GM12878 (cell line): ENCODE data around the gene ADGRD1. TPM values are rescaled to one million over a fixed set of nuclear protein-coding genes. Genes with fewer than 3 reads are reported as not detected.

Experiments
- ATAC-seq: fragments of 200-7000 bp; cut with Tn5 transposase; 3 replicates; pipeline ENCODE4 v1.9.1; 2020; ENCODE audit warnings: mild to moderate bottlenecking, moderate library complexity
- BruUV-seq: library from RNA; stranded (reverse); fragments of 400-500 nt; replicated peaks from 2 replicates; lab custom pipeline; 2021; lab: Mats Ljungman, UMichigan
- CTCF ChIA-PET: fragments of 300-600 bp; sonication (Branson Sonifier 250); formaldehyde crosslinking; extraction: SDS; loops from one replicate; lab custom pipeline; 2021; ENCODE audit warnings: inconsistent platforms; lab: Yijun Ruan, JAX
- POLR2A ChIA-PET: fragments of 350-600 bp; formaldehyde crosslinking; extraction: SDS; loops from one replicate; lab custom pipeline; 2021; ENCODE audit warnings: inconsistent platforms; lab: Charles Lee
- RAD21 ChIA-PET: fragments of 300-600 bp; sonication (Branson Sonifier 250); formaldehyde crosslinking; loops from one replicate; lab custom pipeline; 2023; ENCODE audit warnings: antibody characterized with exemption; ENCODE audit not compliant: unreplicated experiment; lab: Charles Lee
- SMC1A ChIA-PET: fragments of 300-600 bp; sonication (Branson Sonifier 250); formaldehyde crosslinking; loops from one replicate; lab custom pipeline; 2023; ENCODE audit not compliant: unreplicated experiment, uncharacterized antibody; lab: Charles Lee
- DNase-seq: peaks from one replicate; pipeline ENCODE4 v3.0.0-alpha.2; 2011; ENCODE audit warnings: low read depth, low spot score
- FAIRE-seq: peaks from 3 replicates; lab custom pipeline; 2011; peaks lifted over from hg19 to GRCh38; lab: Jason Lieb, UNC
- H2AFZ ChIP-seq: 2 replicates; pipeline ENCODE4 v1.6.0; 2011; ENCODE audit warnings: low read depth, low read length, control low read depth; ENCODE audit not compliant: control insufficient read depth
- H3K27ac ChIP-seq: 2 replicates; pipeline ENCODE4 v1.5.1; 2011; ENCODE audit warnings: control low read depth; ENCODE audit not compliant: control insufficient read depth, insufficient read depth
- H3K27me3 ChIP-seq, 2 experiments: replicated peaks in 1 of 2; 2 replicates each; pipeline versions ENCODE4 v1.6.0 to v1.6.1; 2011; ENCODE audit warnings: low read length in 1 of 2; ENCODE audit not compliant: control insufficient read depth in 2 of 2, insufficient read depth in 2 of 2
- H3K36me3 ChIP-seq, 2 experiments: 2 replicates each; pipeline ENCODE4 v1.5.1; 2011; ENCODE audit warnings: low read length in 1 of 2; ENCODE audit not compliant: control insufficient read depth in 2 of 2, insufficient read depth in 2 of 2
- H3K4me1 ChIP-seq: 2 replicates; pipeline ENCODE4 v1.6.1; 2011; ENCODE audit warnings: mild to moderate bottlenecking, low read length, moderate library complexity, mixed read lengths; ENCODE audit not compliant: control insufficient read depth, insufficient read depth
- H3K4me2 ChIP-seq: 2 replicates; pipeline ENCODE4 v1.6.0; 2011; ENCODE audit warnings: control low read depth; ENCODE audit not compliant: control insufficient read depth, insufficient read depth
- H3K4me3 ChIP-seq: fragments of 200-600 bp; sonication (generic); 2 replicates; pipeline ENCODE4 v1.5.1; 2016
- H3K79me2 ChIP-seq: 2 replicates; pipeline ENCODE4 v1.6.0; 2011; ENCODE audit warnings: low read length; ENCODE audit not compliant: control insufficient read depth, insufficient read depth
- H3K9ac ChIP-seq: 2 replicates; pipeline ENCODE4 v1.8.0; 2011; ENCODE audit warnings: low read length, control low read depth, mixed read lengths; ENCODE audit not compliant: control insufficient read depth, insufficient read depth
- H3K9me3 ChIP-seq: replicated peaks from 3 replicates; pipeline ENCODE4 v1.5.1; 2011; ENCODE audit warnings: mild to moderate bottlenecking, low read length; ENCODE audit not compliant: control insufficient read depth, insufficient read depth
- H4K20me1 ChIP-seq: 2 replicates; pipeline ENCODE4 v1.6.0; 2011; ENCODE audit not compliant: control insufficient read depth, insufficient read depth
- IKZF1 ChIP-seq: fragments of 450-650 bp; conservative IDR thresholded peaks from 2 replicates; pipeline ENCODE4 v1.6.1; 2017; ENCODE audit warnings: antibody characterized with exemption, mild to moderate bottlenecking
- MLLT1 ChIP-seq: fragments of 450-650 bp; IDR thresholded peaks from 2 replicates; pipeline ENCODE4 v1.6.1; 2016; ENCODE audit warnings: mild to moderate bottlenecking
- RAD21 ChIP-seq: IDR thresholded peaks from 2 replicates; pipeline ENCODE4 v1.6.1; 2011; ENCODE audit warnings: mild to moderate bottlenecking, low read depth, low read length, moderate library complexity; ENCODE audit not compliant: insufficient read depth
- SRF ChIP-seq, 2 experiments: IDR thresholded peaks; 2 replicates each; pipeline ENCODE4 v1.6.1; 2011; ENCODE audit warnings: low read depth in 2 of 2, low read length in 2 of 2, mild to moderate bottlenecking in 1 of 2, moderate library complexity in 1 of 2
- TCF3 ChIP-seq: IDR thresholded peaks from 2 replicates; pipeline ENCODE4 v1.6.1; 2012; ENCODE audit warnings: low read depth, mild to moderate bottlenecking, low read length, borderline replicate concordance; ENCODE audit not compliant: insufficient read depth
- whole genome bisulfite sequencing: methylation state at CpG from one replicate; pipeline ENCODE4 v1.1.6; 2016; ENCODE audit warnings: low lambda C conversion rate; ENCODE audit not compliant: insufficient replicate concordance, insufficient coverage; ENCODE audit errors: missing lambda C conversion rate; 5-methylcytosine and 5-hydroxymethylcytosine counted together
- in situ Hi-C: fragments of 300-500 bp; cut with MboI; formaldehyde crosslinking; loops from 9 replicates; pipeline ENCODE4 v1.14.3; 2018; ENCODE audit warnings: mixed read lengths
- intact Hi-C: fragments of 100-400 bp; cut with micrococcal nuclease; formaldehyde crosslinking; loops from one replicate; pipeline ENCODE4 v1.14.2; 2022; ENCODE audit not compliant: unreplicated experiment
- polyA plus RNA-seq, 11 experiments: library from polyadenylated mRNA; depleted of rRNA in 4 of 11; unstranded in 6 of 11; stranded (reverse) in 5 of 11; fragments of >200 nt; fragmentation: Nextera tagmentation in 4 of 11; fragmentation: Illumina TruSeq in 1 of 11; extraction: Ambion mirVana in 4 of 11; extraction: Trizol in 1 of 11; gene quantifications; 1 replicate in 1 of 11; 2 replicates in 10 of 11; pipeline versions ENCODE4 v1.2.1 to v1.2.3, GENCODE V29; 2011 to 2016; ENCODE audit warnings: inconsistent platforms in 2 of 11, missing spikeins in 2 of 11, low read depth in 1 of 11
- total RNA-seq, 4 experiments: library from RNA; depleted of rRNA in 3 of 4; stranded (reverse); fragments of >200 nt in 3 of 4; fragmentation: Illumina TruSeq in 1 of 4; extraction: Trizol in 1 of 4; gene quantifications; 2 replicates each; pipeline versions ENCODE4 v1.2.1 to v1.2.3, GENCODE V29; 2013 to 2021

Gene ADGRD1
- total and polyA plus RNA-seq, 10 of the 15 experiments (the other 5 are each of a cell fraction or from before 2014, with no cell fraction given): 0.15 to 12.7 (median 1.2) TPM

GRCh38 chr12:130954544-130954831, 781 bp downstream of the ADGRD1 start:
- TF ChIP-seq TCF3 (no peak), SRF (IDR thresholded peaks at IDR 0.05; ENCODE audit: low read depth in 2 of 2, low read length in 2 of 2) (no peak), MLLT1 (peak; percentile 13; the same call in 1 of the 2 replicates)
- Histone ChIP-seq H3K9me3 (no peaks in the 10 kb centered on the region), H3K27me3 (no peaks in the 10 kb centered on the region), H3K4me2 (no peak overlapping the region), H3K79me2 (no peaks in the 10 kb centered on the region; the same call in 1 of the 2 replicates), H2AFZ (no peak overlapping the region), H3K9ac (no peak overlapping the region; the same call in 1 of the 2 replicates), H3K27ac (no peak overlapping the region), H3K36me3 (no peaks in the 10 kb centered on the region), H4K20me1 (no peaks in the 10 kb centered on the region), H3K4me3 (0 out of 2 replicates have a peak overlapping the region, but pooled peaks have one; percentile 18), H3K4me1 (peaks cover 4% of the 10 kb centered on the region; the same call in 1 of the 2 replicates)
- ATAC-seq: no peak; the same call in 2 of the 3 replicates
- intact Hi-C loops: no loop called here
- 74% methylated on average over 9 of the region's 9 CpGs for WGBS
- ChIA-PET CTCF (interaction anchor here (0.8 to 2.1 kb wide), 6 partner anchors 9 to 178 kb away, joined by 3 to 11 read pairs (median 4); no protein-coding TSS in a partner anchor), RAD21 (interaction anchor here (0.9 to 2.2 kb wide), 7 partner anchors 12 to 138 kb away, joined by 3 to 16 read pairs (median 8); no protein-coding TSS in a partner anchor), POLR2A (interaction anchor here (0.8 to 1.8 kb wide), 3 partner anchors 13 to 139 kb away, joined by 3 to 8 read pairs (median 4); no protein-coding TSS in a partner anchor), SMC1A (interaction anchor here (0.7 to 3.7 kb wide), 9 partner anchors 9 to 138 kb away, joined by 3 to 23 read pairs (median 4); no protein-coding TSS in a partner anchor)
- DNase-seq: no peak
- in situ Hi-C loops: no loop called here
- no TSS peak for BruUV-seq
- FAIRE-seq: no peak

GRCh38 chr12:130955238-130955816, 1.6 kb downstream of the ADGRD1 start:
- H3K36me3 ChIP-seq: no peaks in the 10 kb centered on the region
- ChIA-PET SMC1A (interaction anchor here (1.6 to 3.7 kb wide), 2 partner anchors 9 to 14 kb away, joined by 7 to 23 read pairs; no protein-coding TSS in a partner anchor), RAD21 (interaction anchor here (0.9 to 2.2 kb wide), 3 partner anchors 25 to 47 kb away, joined by 3 to 12 read pairs (median 8); no protein-coding TSS in a partner anchor), CTCF (no interaction called here), POLR2A (no interaction called here)
- no peaks in the 10 kb centered on the region for H3K9me3 ChIP-seq
- peak overlapping the region; percentile 37; the same call in 1 of the 2 replicates for H3K9ac ChIP-seq
- no peaks in the 10 kb centered on the region for H4K20me1 ChIP-seq
- WGBS: 68% methylated on average over 11 of the region's 11 CpGs
- H3K27ac ChIP-seq: no peak overlapping the region
- 0 out of 2 replicates have a peak, but pooled peaks have one; percentile 15 for TF ChIP-seq IKZF1
- no peak for TF ChIP-seq RAD21
- intact Hi-C loops: no loop called here
- no peak for FAIRE-seq
- no peak for DNase-seq
- H3K4me3 ChIP-seq: no peak overlapping the region
- no TSS peak for BruUV-seq
- H3K27me3 ChIP-seq: no peaks in the 10 kb centered on the region
- ATAC-seq: no peak
- peaks cover 4% of the 10 kb centered on the region; the same call in 1 of the 2 replicates for H3K4me1 ChIP-seq
- no peaks in the 10 kb centered on the region; the same call in 1 of the 2 replicates for H3K79me2 ChIP-seq
- no peak overlapping the region for H3K4me2 ChIP-seq
- in situ Hi-C loops: no loop called here
- no peak overlapping the region for H2AFZ ChIP-seq
